T-cell (primary cell): ENCODE data around the gene ID3. TPM values are rescaled to one million over a fixed set of nuclear protein-coding genes. Genes with fewer than 3 reads are reported as not detected.

Experiments used
- ATAC-seq, 4 experiments: fragments of 200-7000 bp in 3 of 4; fragments of 150-1000 bp in 1 of 4; cut with Tn5 transposase; replicated peaks in 1 of 4; 1 replicate in 3 of 4; 2 replicates in 1 of 4; pipeline ENCODE4 v1.10.0; 2021; ENCODE audit warnings: moderate library complexity in 3 of 4, mild to moderate bottlenecking in 2 of 4, moderate number of reproducible peaks in 1 of 4
- CTCF ChIA-PET, 2 donors: fragments of 300-600 bp; sonication (Branson Sonifier 250); formaldehyde crosslinking; loops; one replicate each; lab custom pipeline; 2022; ENCODE audit warnings: antibody characterized with exemption in 2 of 2; lab: Charles Lee
- POLR2A ChIA-PET, 2 donors: fragments of 300-600 bp; sonication (Branson Sonifier 250); formaldehyde crosslinking; loops; one replicate each; lab custom pipeline; 2022; ENCODE audit warnings: antibody characterized with exemption in 2 of 2; lab: Charles Lee
- DNase-seq, 35 experiments: peaks; one replicate each; pipeline versions ENCODE4 v3.0.0 to v3.0.0-alpha.2; 2013 to 2023
- H3K27ac ChIP-seq: one replicate; pipeline ENCODE4 v1.5.1; 2013; ENCODE audit warnings: low read length
- H3K27me3 ChIP-seq, 2 experiments: replicated peaks in 1 of 2; 1 replicate in 1 of 2; 2 replicates in 1 of 2; pipeline versions ENCODE4 v1.6.1 to v1.7.0; 2013; ENCODE audit warnings: low read length in 1 of 2, mixed read lengths in 1 of 2; ENCODE audit not compliant: control insufficient read depth in 2 of 2, insufficient read depth in 2 of 2; ENCODE audit errors: extremely low read depth in 1 of 2
- H3K36me3 ChIP-seq, 2 donors: 1 replicate in 1 of 2; 2 replicates in 1 of 2; pipeline versions ENCODE4 v1.6.1 to v1.7.0; 2013; ENCODE audit warnings: low read length in 1 of 2; ENCODE audit not compliant: control insufficient read depth in 2 of 2, insufficient read depth in 1 of 2; ENCODE audit errors: extremely low read depth in 1 of 2
- H3K4me1 ChIP-seq, 2 experiments: 1 replicate in 1 of 2; 2 replicates in 1 of 2; pipeline versions ENCODE4 v1.6.1 to v1.7.0; 2013; ENCODE audit warnings: low read length in 2 of 2, mixed read lengths in 1 of 2; ENCODE audit not compliant: insufficient read depth in 2 of 2, control insufficient read depth in 1 of 2; ENCODE audit errors: extremely low read depth in 1 of 2
- H3K4me3 ChIP-seq, 2 donors: 1 replicate in 1 of 2; 2 replicates in 1 of 2; pipeline versions ENCODE4 v1.5.1 to v1.7.0; 2013; ENCODE audit warnings: mild to moderate bottlenecking in 2 of 2, low read length in 1 of 2, moderate library complexity in 1 of 2; ENCODE audit not compliant: control insufficient read depth in 1 of 2; ENCODE audit errors: extremely low read depth in 1 of 2
- H3K9me3 ChIP-seq: 2 replicates; pipeline ENCODE4 v1.7.0; 2013
- H3K27ac Mint-ChIP-seq, 2 donors: one replicate each; pipeline ENCODE4 v1.8.0; 2020 to 2021; ENCODE audit warnings: mild to moderate bottlenecking in 2 of 2, mixed read lengths in 2 of 2
- H3K27me3 Mint-ChIP-seq, 2 donors: one replicate each; pipeline ENCODE4 v1.8.0; 2021 to 2022; ENCODE audit warnings: mixed read lengths in 2 of 2
- H3K36me3 Mint-ChIP-seq: one replicate; pipeline ENCODE4 v1.8.0; 2021; ENCODE audit warnings: mixed read lengths
- H3K4me1 Mint-ChIP-seq, 3 donors: one replicate each; pipeline ENCODE4 v1.8.0; 2020 to 2022; ENCODE audit warnings: mixed read lengths in 3 of 3, mild to moderate bottlenecking in 1 of 3
- H3K4me3 Mint-ChIP-seq, 3 donors: one replicate each; pipeline ENCODE4 v1.8.0; 2020 to 2022; ENCODE audit warnings: mild to moderate bottlenecking in 3 of 3, mixed read lengths in 3 of 3, moderate library complexity in 3 of 3
- H3K9me3 Mint-ChIP-seq, 3 donors: one replicate each; pipeline ENCODE4 v1.8.0; 2020 to 2022; ENCODE audit warnings: mixed read lengths in 3 of 3
- WGBS: methylation state at CpG from one replicate; pipeline ENCODE4 v1.1.5; 2013; ENCODE audit warnings: missing lambda C conversion rate; ENCODE audit not compliant: insufficient coverage; 5-methylcytosine and 5-hydroxymethylcytosine counted together
- total RNA-seq, 35 experiments: library from RNA in 6 of 35; stranded (reverse) in 6 of 35; fragments of 120-200 nt in 1 of 35; gene quantifications; one replicate each; pipeline versions ENCODE4 v1.2.1 to v1.2.4 and lab custom pipeline; 2013 to 2026

Gene ID3
- total RNA-seq, 5 donors from 2014 or later (not counting 1 experiment from before 2014, with no cell fraction given): 20.7 to 99.7 (median 81.3) TPM

DNA sequence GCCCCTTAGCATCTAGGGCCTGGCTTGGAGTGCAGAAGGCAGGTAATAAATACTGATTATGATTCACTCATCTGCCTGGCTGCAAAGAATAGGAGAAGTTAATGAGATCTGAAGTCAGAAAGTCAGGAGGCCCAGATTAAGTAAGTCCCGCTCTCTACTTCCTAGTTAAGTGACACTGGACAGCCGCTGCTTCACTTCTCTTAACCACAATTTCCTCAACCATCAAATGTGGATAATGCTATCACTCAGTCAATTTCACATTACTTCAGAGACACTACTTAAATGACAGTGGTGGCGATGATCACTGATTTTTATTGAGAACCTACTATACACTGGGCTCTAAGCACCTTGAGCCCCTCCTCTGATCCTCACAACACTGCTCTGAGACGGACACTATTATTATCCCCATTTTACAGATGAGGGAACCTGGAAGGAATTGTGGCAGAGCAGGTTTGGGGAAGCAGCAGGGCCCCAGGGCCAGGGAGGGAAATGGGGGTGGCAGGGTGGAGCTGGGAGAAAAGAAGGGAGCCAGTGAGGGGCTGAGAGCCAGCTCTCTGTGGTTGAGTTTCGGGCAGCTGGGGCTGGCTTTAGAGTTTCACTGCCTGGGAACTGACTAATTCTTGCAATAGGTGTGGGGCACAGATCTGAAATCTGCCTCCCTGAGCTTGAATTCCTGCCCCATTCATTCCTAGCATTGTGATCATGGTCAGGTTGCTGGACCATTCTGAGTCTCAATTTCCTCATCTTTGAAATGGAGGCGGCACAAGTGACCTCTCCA, 25.9 kb downstream of the ID3 start:
- Mint-ChIP-seq H3K27ac (peak overlapping the region; percentile 90 to 91), H3K4me1 (peaks cover 44 to 69% (median 46%) of the 10 kb centered on the region in 3 donors)

DNA sequence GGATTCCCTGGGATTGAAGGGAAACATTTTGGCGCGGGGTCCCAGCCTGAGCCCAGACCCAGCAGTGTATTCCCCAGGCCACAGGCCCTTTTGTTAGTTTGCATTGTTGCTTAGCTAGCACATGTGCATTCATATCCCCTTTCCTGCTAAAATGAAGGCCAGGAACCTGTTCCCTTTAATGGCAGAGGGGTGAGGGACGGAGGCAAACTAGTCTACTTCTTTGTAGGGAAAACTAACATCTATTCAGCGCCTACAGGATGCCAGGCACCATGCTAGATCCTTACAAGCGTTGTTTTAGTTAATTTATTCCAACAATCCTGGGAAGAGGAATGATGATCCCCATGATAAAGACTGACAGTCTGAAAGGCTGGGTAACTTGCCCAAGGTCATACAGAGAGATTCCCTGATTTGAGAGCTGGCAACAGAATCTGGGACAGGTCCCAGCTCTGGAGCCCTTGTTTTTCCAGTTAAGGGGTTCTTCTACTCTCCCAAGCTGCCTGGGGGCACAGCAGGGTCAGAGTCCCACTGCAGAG, 27.7 kb downstream of the ID3 start:
- no peaks in the 10 kb centered on the region for H3K36me3 ChIP-seq
- H3K27ac ChIP-seq: peak overlapping the region; percentile 40

More for the DNA sequence above, 25.9 kb downstream of the ID3 start:
- DNase-seq (peak in 1 of 35 experiments; percentile 35), ATAC-seq (no peak)
- Mint-ChIP-seq H3K36me3 (no peaks in the 10 kb centered on the region), H3K9me3 (no peaks in the 10 kb centered on the region), H3K4me3 (peak overlapping the region; percentile 6 to 11 (median 6)), H3K27me3 (no peaks in the 10 kb centered on the region)
- no peaks in the 10 kb centered on the region for H3K27me3 ChIP-seq
- peaks cover 17 to 58% of the 10 kb centered on the region in 2 experiments for H3K4me1 ChIP-seq
- WGBS: 68% methylated on average over 3 of the region's 6 CpGs
- ChIA-PET CTCF (interaction anchor here in 1 of 2 donors (0.6 kb wide), 1 partner anchor 1215 kb away, joined by 3 read pairs; no protein-coding TSS in a partner anchor), POLR2A (no interaction called here)
- no peaks in the 10 kb centered on the region for H3K9me3 ChIP-seq
- no peak overlapping the region for H3K4me3 ChIP-seq
- no peaks in the 10 kb centered on the region for H3K36me3 ChIP-seq
- peak overlapping the region; percentile 31 for H3K27ac ChIP-seq

DNA sequence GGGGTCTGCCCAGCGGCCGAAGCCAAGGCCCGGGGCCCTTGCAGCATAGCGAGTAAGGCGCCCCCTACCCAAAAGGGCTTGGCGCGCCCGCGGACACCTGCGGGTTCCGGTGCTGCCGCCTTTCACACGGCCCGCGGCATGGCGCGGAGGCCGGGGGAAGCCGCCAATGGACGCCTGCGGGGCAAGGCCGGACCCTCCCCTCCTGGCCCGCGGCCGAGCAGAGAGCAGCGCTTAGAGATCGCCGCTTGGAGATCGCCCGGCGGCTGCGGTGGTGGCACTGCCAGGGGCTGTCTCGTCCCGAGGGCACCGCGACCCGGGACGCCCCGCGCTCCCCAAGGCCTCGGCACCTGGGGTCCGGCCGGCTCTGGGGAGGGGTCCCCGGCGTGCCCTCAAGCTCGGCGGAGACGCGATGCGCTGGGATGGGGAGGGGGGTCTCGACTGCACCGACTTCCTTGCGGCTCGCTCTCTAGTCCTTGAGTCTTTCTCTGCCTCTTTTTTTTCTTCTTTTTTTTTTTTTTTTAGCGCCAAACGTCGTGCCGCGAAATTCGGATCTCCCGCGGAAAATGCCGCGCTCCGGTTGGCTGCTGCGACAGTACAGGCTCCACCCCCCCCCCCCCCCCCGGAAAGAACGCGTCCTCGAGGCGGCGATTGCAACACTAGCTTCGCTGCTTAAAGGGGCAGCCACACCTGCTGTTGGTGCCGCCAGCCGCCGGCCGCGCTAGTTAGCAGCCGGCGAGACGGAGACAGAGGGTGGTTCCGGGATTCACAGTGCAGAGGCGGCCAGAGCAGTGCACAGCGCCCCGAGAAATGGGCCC, 28.3 kb downstream of the ID3 start, which contains the start of gene E2F2:
Gene E2F2, minus strand, starts transcription at position 487 of the 815 bp plus-strand sequence. Its CDS starts 440 bp downstream, at position 47.
- Histone ChIP-seq H3K4me1 (peaks cover 38 to 83% of the 10 kb centered on the region in 2 experiments), H3K27me3 (no peaks in the 10 kb centered on the region), H3K9me3 (no peaks in the 10 kb centered on the region), H3K27ac (peak within 1 kb of the TSS; percentile 40), H3K36me3 (no peaks in the 10 kb centered on the region), H3K4me3 (peak within 1 kb of the TSS; percentile 45 to 65)
- H3K36me3 Mint-ChIP-seq: no peaks in the 10 kb centered on the region
- under 1% methylated on average over 56 of the region's 85 CpGs for WGBS
- DNase-seq (peak; percentile 64 to 91 (median 77)), ATAC-seq (peak; percentile 72 to 82 (median 74))
- peak within 1 kb of the TSS; percentile 95 to 99 for H3K27ac Mint-ChIP-seq
- H3K9me3 Mint-ChIP-seq: no peaks in the 10 kb centered on the region
- ChIA-PET POLR2A (interaction anchor here (0.7 to 1.5 kb wide), 2 partner anchors 62 to 106 kb away, joined by 3 to 6 read pairs; no protein-coding TSS in a partner anchor), CTCF (interaction anchor here in 1 of 2 donors (0.5 to 6.6 kb wide), 9 partner anchors 9 to 101 kb away, joined by 3 to 52 read pairs (median 5); partner anchors contain the start of gene ASAP3)
- no peaks in the 10 kb centered on the region for H3K27me3 Mint-ChIP-seq
- peaks cover 69 to 88% (median 70%) of the 10 kb centered on the region in 3 donors for H3K4me1 Mint-ChIP-seq
- H3K4me3 Mint-ChIP-seq: peak within 1 kb of the TSS; percentile 84 to 90 (median 85)

More for the DNA sequence above, 27.7 kb downstream of the ID3 start:
- Histone ChIP-seq H3K9me3 (no peaks in the 10 kb centered on the region), H3K4me3 (peak overlapping the region; percentile 45), H3K27me3 (no peaks in the 10 kb centered on the region), H3K4me1 (peaks cover 33 to 76% of the 10 kb centered on the region in 2 experiments)
- H3K9me3 Mint-ChIP-seq: no peaks in the 10 kb centered on the region
- CTCF ChIA-PET: interaction anchor here (0.5 to 1.9 kb wide), 10 partner anchors 8 to 365 kb away, joined by 3 to 10 read pairs (median 4); partner anchors contain the start of gene ASAP3 (in 2 of the 2)
- DNase-seq (no peak), ATAC-seq (no peak)
- POLR2A ChIA-PET: interaction anchor here (0.7 to 1.5 kb wide), 2 partner anchors 62 to 106 kb away, joined by 3 to 6 read pairs; no protein-coding TSS in a partner anchor
- H3K36me3 Mint-ChIP-seq: no peaks in the 10 kb centered on the region
- H3K4me1 Mint-ChIP-seq: peaks cover 62 to 81% (median 64%) of the 10 kb centered on the region in 3 donors
- no peaks in the 10 kb centered on the region for H3K27me3 Mint-ChIP-seq
- 33% methylated on average over 3 of the region's 5 CpGs for WGBS
- H3K27ac Mint-ChIP-seq: peak overlapping the region; percentile 90 to 91
- H3K4me3 Mint-ChIP-seq: peak overlapping the region; percentile 84 to 90 (median 85)

DNA sequence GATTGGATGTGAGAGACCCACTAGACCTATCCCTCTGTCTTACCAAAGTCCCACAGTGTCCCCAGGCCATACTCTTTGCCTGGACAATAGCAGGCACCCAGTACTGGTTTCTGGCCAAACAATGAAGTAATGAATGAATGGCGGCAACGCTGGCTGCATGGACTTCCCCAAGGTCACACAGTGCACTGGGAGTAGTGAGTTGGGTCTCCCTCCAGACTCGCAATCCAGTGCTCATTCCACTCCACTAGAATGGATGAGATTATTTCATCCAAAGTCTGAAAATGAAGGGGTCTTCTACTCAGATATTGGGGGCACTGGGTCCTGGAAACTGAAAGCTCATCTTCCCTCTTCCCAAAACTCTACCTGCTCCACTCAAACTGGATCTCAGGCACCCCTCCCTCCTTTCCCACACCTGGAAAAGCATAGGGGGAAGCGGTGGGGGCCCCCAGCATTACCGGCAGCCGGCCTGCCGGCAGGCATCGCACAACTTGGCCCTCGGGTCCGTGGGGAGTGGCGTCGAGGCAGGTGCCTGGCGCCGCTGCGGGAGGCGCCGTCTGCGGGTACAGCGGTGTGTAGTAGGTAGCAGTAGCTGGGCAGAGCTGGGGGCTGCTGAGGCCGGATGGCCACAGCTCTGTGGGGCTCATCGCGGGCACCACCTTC, 29.1 kb downstream of the ID3 start:
- ATAC-seq (no peak), DNase-seq (peak in 2 of 35 experiments; percentile 16 to 34)
- WGBS: 4% methylated on average over 21 of the region's 22 CpGs
- Mint-ChIP-seq H3K9me3 (no peaks in the 10 kb centered on the region), H3K4me1 (peaks cover 76 to 90% (median 78%) of the 10 kb centered on the region in 3 donors), H3K27me3 (no peaks in the 10 kb centered on the region), H3K27ac (peak overlapping the region; percentile 95 to 99), H3K36me3 (no peaks in the 10 kb centered on the region), H3K4me3 (peak overlapping the region; percentile 50 to 90 (median 76))
- H3K27ac ChIP-seq: peak overlapping the region; percentile 7
- no peaks in the 10 kb centered on the region for H3K9me3 ChIP-seq
- POLR2A ChIA-PET: interaction anchor here in 1 of 2 donors (0.6 kb wide), 1 partner anchor 106 kb away, joined by 4 read pairs; no protein-coding TSS in a partner anchor
- peaks cover 45 to 91% of the 10 kb centered on the region in 2 experiments for H3K4me1 ChIP-seq
- CTCF ChIA-PET: interaction anchor here in 1 of 2 donors (1.5 to 6.6 kb wide), 4 partner anchors 9 to 32 kb away, joined by 7 to 52 read pairs (median 17); no protein-coding TSS in a partner anchor
- no peaks in the 10 kb centered on the region for H3K36me3 ChIP-seq
- peak overlapping the region; percentile 45 to 65 for H3K4me3 ChIP-seq
- no peaks in the 10 kb centered on the region for H3K27me3 ChIP-seq

DNA sequence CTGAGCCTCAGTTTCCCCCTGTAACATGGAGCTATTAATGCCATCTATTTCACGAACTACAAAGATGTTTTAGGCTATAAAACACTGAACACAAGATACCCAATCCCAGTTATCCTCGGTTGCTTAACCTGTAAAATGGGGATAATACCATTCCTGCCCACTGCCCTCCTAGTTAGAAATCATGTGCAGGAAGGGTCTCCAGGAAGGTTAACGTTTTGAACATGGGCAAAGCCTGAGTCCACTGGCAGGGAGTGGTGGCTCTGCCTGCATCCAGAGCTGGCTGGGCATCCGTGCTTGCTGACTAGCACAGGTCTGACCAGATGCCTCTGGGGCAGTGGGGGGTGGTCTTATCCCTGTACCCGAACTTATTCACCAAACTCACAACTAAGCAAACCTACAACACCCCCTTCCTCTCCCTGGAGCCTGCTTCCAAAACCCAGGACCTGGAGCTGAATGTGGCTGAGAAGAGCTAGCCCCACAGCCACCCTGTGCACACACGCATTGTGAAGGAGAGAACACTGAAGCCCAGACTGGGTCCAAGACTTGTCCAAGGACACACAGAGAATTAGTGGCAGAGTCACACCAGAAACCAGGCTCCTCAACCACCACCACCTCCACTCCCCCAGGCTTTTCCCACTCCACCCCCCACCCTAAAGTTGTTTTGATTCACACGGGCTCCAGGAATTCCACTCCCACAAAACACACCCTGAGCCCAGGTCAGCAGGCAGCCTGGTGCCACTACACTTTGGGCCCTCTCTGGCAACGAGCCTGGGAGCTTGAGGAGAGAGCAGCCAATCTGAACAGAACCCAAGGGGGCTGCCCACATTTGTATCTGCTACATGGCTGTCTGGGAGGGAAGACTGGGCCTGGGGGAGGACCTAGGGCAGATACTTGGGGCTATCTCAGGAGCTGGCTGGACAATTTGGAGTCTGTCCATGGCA, 29.9 kb downstream of the ID3 start:
- ChIA-PET POLR2A (interaction anchor here (0.5 to 1.4 kb wide), 3 partner anchors 10 to 107 kb away, joined by 4 to 5 read pairs (median 5); no protein-coding TSS in a partner anchor), CTCF (interaction anchor here (1.2 to 6.6 kb wide), 6 partner anchors 10 to 35 kb away, joined by 3 to 52 read pairs (median 8); no protein-coding TSS in a partner anchor)
- H3K36me3 ChIP-seq: no peaks in the 10 kb centered on the region
- no peak for ATAC-seq
- H3K4me3 ChIP-seq: peak overlapping the region in 1 of 2 donors; percentile 45
- H3K27ac Mint-ChIP-seq: peak overlapping the region; percentile 95 to 99
- no peaks in the 10 kb centered on the region for H3K27me3 Mint-ChIP-seq
- peak in 1 of 35 experiments; percentile 19 for DNase-seq
- peaks cover 48 to 99% of the 10 kb centered on the region in 2 experiments for H3K4me1 ChIP-seq
- H3K36me3 Mint-ChIP-seq: no peaks in the 10 kb centered on the region
- peak overlapping the region; percentile 77 for H3K27ac ChIP-seq
- H3K9me3 Mint-ChIP-seq: no peaks in the 10 kb centered on the region
- no peaks in the 10 kb centered on the region for H3K9me3 ChIP-seq
- 20% methylated on average over 2 of the region's 8 CpGs for WGBS
- H3K4me1 Mint-ChIP-seq: peaks cover 81 to 92% (median 84%) of the 10 kb centered on the region in 3 donors
- H3K27me3 ChIP-seq: no peaks in the 10 kb centered on the region
- peak overlapping the region; percentile 50 to 90 (median 76) for H3K4me3 Mint-ChIP-seq
